Epidermal melanocyte (primary cell): ENCODE measurements around the gene TSPAN7.

Source experiments
- DNase-seq: peaks from one replicate; pipeline ENCODE4 v3.0.0; 2011; ENCODE audit warnings: low spot score; ENCODE audit not compliant: insufficient read length

Gene TSPAN7

GRCh38 chrX:38679695-38680094 lies 118.4 kb downstream of the TSPAN7 start:
- DNase-seq, result no peak

GRCh38 chrX:38682095-38682494 lies 120.8 kb downstream of the TSPAN7 start:
- no peak for DNase-seq

GRCh38 chrX:38692961-38693360 lies 131.6 kb downstream of the TSPAN7 start:
- no peak for DNase-seq

- DNase-seq, result no peak
Observed at GRCh38 chrX:38694394-38694793, 133.1 kb downstream of the TSPAN7 start.

GRCh38 chrX:38697461-38697860 lies 136.1 kb downstream of the TSPAN7 start:
- no peak for DNase-seq

GRCh38 chrX:38699121-38699520 lies 137.8 kb downstream of the TSPAN7 start:
- no peak for DNase-seq

- DNase-seq, result no peak
Observed at GRCh38 chrX:38699696-38700095, 138.4 kb downstream of the TSPAN7 start.

GRCh38 chrX:38701073-38701472 lies 139.7 kb downstream of the TSPAN7 start:
- DNase-seq, result no peak

- no peak for DNase-seq
Observed at GRCh38 chrX:38704146-38704882, 143.0 kb downstream of the TSPAN7 start.

GRCh38 chrX:38717871-38718270 lies 156.5 kb downstream of the TSPAN7 start:
- DNase-seq, result no peak

GRCh38 chrX:38718311-38718710 lies 157.0 kb downstream of the TSPAN7 start:
- no peak for DNase-seq

GRCh38 chrX:38726612-38727011 lies 165.3 kb downstream of the TSPAN7 start:
- no peak for DNase-seq

GRCh38 chrX:38727668-38728067 lies 166.3 kb downstream of the TSPAN7 start:
- no peak for DNase-seq

- DNase-seq, result no peak
Observed at GRCh38 chrX:38732866-38733265, 171.5 kb downstream of the TSPAN7 start.
